Transverse colon (tissue), 4 donors: ENCODE results near the gene RPS6KC1.

Source experiments
- EP300 ChIP-seq: sonication (generic); formaldehyde crosslinking; IDR thresholded peaks from one replicate; pipeline ENCODE4 v1.6.1; 2017; ENCODE audit warnings: antibody characterized with exemption, low read depth
- POLR2A ChIP-seq: fragments of 450-650 bp; IDR thresholded peaks from one replicate; pipeline ENCODE4 v1.6.1; 2016; ENCODE audit warnings: antibody characterized with exemption, mild to moderate bottlenecking, moderate library complexity
- POLR2AphosphoS5 ChIP-seq, 3 donors: sonication (generic); formaldehyde crosslinking; IDR thresholded peaks; one replicate each; pipeline ENCODE4 v1.6.1; 2016; ENCODE audit warnings: antibody characterized with exemption in 3 of 3
- TF ChIP-seq, protein P1 (sequence below), 5 experiments: fragments of 200-600 bp in 3 of 5; fragments of 450-650 bp in 2 of 5; sonication (generic) in 3 of 5; IDR thresholded peaks; 1 replicate in 2 of 5; 2 replicates in 3 of 5; pipeline ENCODE4 v1.5.1; 2016 to 2017; ENCODE audit warnings: antibody characterized with exemption in 5 of 5, inconsistent platforms in 3 of 5, mild to moderate bottlenecking in 2 of 5, moderate library complexity in 1 of 5

DNA sequence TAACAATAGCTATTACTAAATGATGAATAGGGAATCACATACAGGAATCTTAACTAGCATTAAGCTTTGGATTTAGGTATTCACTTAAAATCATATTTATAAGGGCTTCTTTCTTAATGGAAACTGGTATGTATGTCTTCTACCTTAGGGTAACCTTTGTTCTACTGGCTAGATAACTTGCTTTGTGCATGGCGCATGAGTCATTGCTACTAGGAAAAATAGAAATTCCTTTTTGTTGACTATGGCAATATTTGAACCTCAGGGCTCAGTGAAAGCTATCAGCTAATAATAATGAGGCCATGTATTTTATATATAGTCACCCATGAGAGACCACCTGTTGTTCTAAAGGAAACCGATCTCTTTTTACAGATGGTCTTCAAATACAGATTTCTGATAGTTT lies 72.5 kb downstream of the RPS6KC1 start:
- TF ChIP-seq, protein P1, sequence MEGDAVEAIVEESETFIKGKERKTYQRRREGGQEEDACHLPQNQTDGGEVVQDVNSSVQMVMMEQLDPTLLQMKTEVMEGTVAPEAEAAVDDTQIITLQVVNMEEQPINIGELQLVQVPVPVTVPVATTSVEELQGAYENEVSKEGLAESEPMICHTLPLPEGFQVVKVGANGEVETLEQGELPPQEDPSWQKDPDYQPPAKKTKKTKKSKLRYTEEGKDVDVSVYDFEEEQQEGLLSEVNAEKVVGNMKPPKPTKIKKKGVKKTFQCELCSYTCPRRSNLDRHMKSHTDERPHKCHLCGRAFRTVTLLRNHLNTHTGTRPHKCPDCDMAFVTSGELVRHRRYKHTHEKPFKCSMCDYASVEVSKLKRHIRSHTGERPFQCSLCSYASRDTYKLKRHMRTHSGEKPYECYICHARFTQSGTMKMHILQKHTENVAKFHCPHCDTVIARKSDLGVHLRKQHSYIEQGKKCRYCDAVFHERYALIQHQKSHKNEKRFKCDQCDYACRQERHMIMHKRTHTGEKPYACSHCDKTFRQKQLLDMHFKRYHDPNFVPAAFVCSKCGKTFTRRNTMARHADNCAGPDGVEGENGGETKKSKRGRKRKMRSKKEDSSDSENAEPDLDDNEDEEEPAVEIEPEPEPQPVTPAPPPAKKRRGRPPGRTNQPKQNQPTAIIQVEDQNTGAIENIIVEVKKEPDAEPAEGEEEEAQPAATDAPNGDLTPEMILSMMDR (IDR thresholded peaks at IDR 0.05), result no peak
- no peak for TF ChIP-seq POLR2A
- TF ChIP-seq POLR2AphosphoS5 (IDR thresholded peaks at IDR 0.05), result no peak
- TF ChIP-seq EP300, result no peak
